OCI-LY3 (cell line): ENCODE results near the gene RASD1.

ENCODE experiments used
- H2AFZ ChIP-seq: fragments of 200-600, 300-600 bp; shearing (Covaris generic); 2 replicates; pipeline ENCODE4 v1.6.0; 2014; ENCODE audit warnings: antibody characterized with exemption, low read depth, low read length
- H3K27ac ChIP-seq: fragments of 200-600, 300-600 bp; sonication (generic); 2 replicates; pipeline ENCODE4 v1.5.1; 2014; ENCODE audit warnings: mild to moderate bottlenecking, low read length, moderate library complexity, mixed read lengths
- H3K27me3 ChIP-seq: fragments of 200-600, 300-600 bp; sonication (generic); 2 replicates; pipeline ENCODE4 v1.6.1; 2014; ENCODE audit warnings: low read depth, low read length, mixed read lengths
- H3K36me3 ChIP-seq: fragments of 200-600, 300-600 bp; sonication (generic); replicated peaks from 2 replicates; pipeline ENCODE3; 2014; ENCODE audit warnings: low read depth, low read length, mixed read lengths
- H3K4me1 ChIP-seq: fragments of 300-600, 200-600 bp; sonication (generic); 2 replicates; pipeline ENCODE4 v1.6.1; 2014; ENCODE audit warnings: low read length, mixed read lengths
- H3K4me2 ChIP-seq: fragments of 200-600, 300-600 bp; sonication (generic); 2 replicates; pipeline ENCODE4 v1.6.1; 2014; ENCODE audit warnings: low read length, mixed read lengths
- H3K4me3 ChIP-seq: fragments of 300-600, 200-600 bp; sonication (generic); 2 replicates; pipeline ENCODE4 v1.5.1; 2014; ENCODE audit warnings: antibody characterized with exemption, mild to moderate bottlenecking, low read length, moderate library complexity
- H3K79me2 ChIP-seq: fragments of 300-600, 200-600 bp; shearing (Covaris generic); 2 replicates; pipeline ENCODE4 v1.6.1; 2014; ENCODE audit warnings: mild to moderate bottlenecking, low read length, mixed read lengths
- H3K9ac ChIP-seq: fragments of 300-600, 200-600 bp; shearing (Covaris generic); 2 replicates; pipeline ENCODE4 v1.6.0; 2014; ENCODE audit warnings: mild to moderate bottlenecking, low read length, moderate library complexity
- H3K9me3 ChIP-seq: fragments of 200-600, 300-600 bp; shearing (Covaris generic); 2 replicates; pipeline ENCODE4 v1.6.1; 2014; ENCODE audit warnings: low read length, mixed read lengths; ENCODE audit not compliant: insufficient read depth
- H4K20me1 ChIP-seq: fragments of 200-600, 300-600 bp; sonication (generic); 2 replicates; pipeline ENCODE4 v1.6.1; 2016; ENCODE audit warnings: low read length, mixed read lengths; ENCODE audit not compliant: insufficient read depth
- EZH2phosphoT487 ChIP-seq: fragments of 200-600 bp; shearing (Covaris generic); IDR thresholded peaks from 2 replicates; pipeline ENCODE4 v1.6.1; 2018; ENCODE audit warnings: antibody characterized with exemption, mixed run types, low read depth
- TF ChIP-seq, protein P1 (sequence below): fragments of 200-600, 300-600 bp; sonication (generic); IDR thresholded peaks from 2 replicates; pipeline ENCODE4 v1.5.1; 2014; ENCODE audit warnings: antibody characterized with exemption, low read length, low read depth

The RASD1 gene

DNA sequence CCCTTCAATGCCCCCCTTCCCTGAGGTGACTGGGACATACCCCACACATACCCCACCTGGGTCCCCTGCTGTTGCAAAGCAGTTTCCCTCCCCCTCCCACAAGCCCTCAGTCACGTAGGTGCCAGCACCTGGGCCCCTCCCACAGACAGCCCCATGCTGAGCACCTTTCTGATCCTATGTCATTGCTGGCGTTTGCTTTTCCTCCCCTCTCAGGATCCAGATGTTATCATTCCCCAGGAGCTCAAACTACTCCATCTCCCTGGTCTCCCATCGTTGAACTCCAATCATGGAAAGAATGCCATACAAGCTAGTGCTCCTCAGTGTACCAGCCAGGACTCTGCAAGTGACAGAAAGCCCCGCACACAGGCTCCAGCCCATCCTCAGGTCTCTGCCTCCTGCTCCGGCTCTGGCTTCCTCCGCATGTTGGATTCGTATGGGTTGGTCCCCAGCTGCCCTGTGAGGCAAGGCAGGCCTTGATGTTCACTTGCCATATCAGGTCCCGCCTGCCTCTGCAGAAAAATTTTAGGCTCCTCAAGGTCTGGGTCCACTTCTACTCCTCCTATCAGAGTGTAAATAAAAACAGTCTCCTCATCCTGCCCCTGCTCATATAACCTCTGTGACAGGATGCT is 50.8 kb downstream of the RASD1 start:
- no peaks in the 10 kb centered on the region for H3K79me2 ChIP-seq
- H3K4me1 ChIP-seq: no peaks in the 10 kb centered on the region
- no peak overlapping the region for H2AFZ ChIP-seq
- no peak overlapping the region for H3K27ac ChIP-seq
- TF ChIP-seq EZH2phosphoT487: no peak
- TF ChIP-seq, protein P1, sequence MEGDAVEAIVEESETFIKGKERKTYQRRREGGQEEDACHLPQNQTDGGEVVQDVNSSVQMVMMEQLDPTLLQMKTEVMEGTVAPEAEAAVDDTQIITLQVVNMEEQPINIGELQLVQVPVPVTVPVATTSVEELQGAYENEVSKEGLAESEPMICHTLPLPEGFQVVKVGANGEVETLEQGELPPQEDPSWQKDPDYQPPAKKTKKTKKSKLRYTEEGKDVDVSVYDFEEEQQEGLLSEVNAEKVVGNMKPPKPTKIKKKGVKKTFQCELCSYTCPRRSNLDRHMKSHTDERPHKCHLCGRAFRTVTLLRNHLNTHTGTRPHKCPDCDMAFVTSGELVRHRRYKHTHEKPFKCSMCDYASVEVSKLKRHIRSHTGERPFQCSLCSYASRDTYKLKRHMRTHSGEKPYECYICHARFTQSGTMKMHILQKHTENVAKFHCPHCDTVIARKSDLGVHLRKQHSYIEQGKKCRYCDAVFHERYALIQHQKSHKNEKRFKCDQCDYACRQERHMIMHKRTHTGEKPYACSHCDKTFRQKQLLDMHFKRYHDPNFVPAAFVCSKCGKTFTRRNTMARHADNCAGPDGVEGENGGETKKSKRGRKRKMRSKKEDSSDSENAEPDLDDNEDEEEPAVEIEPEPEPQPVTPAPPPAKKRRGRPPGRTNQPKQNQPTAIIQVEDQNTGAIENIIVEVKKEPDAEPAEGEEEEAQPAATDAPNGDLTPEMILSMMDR: no peak
- no peaks in the 10 kb centered on the region for H3K36me3 ChIP-seq
- no peak overlapping the region for H3K9ac ChIP-seq
- no peaks in the 10 kb centered on the region for H4K20me1 ChIP-seq
- no peaks in the 10 kb centered on the region for H3K27me3 ChIP-seq
- no peak overlapping the region for H3K4me3 ChIP-seq
- no peaks in the 10 kb centered on the region for H3K9me3 ChIP-seq
- no peak overlapping the region for H3K4me2 ChIP-seq
